Hematopoietic multipotent progenitor cell (in vitro differentiated cells): ENCODE data around the gene NHEJ1. TPM values are rescaled to one million over a fixed set of nuclear protein-coding genes. Genes with fewer than 3 reads are reported as not detected.

Source experiments
- DNase-seq, 3 donors: peaks; one replicate each; pipeline ENCODE4 v3.0.0-alpha.2; 2011 to 2015; ENCODE audit warnings: low read depth in 2 of 3, low spot score in 2 of 3
- total RNA-seq: library from RNA; depleted of rRNA; stranded (reverse); fragments of >200 nt; gene quantifications from one replicate; pipeline ENCODE4 v1.2.3, GENCODE V29; 2012

Gene NHEJ1
- total RNA-seq, 1 donor: 27.2 TPM

GRCh38 chr2:219094171-219094570, 66.4 kb downstream of the NHEJ1 start:
- DNase-seq: no peak

GRCh38 chr2:219090436-219091299, 69.9 kb downstream of the NHEJ1 start:
- no peak for DNase-seq

- DNase-seq: no peak
Observed at GRCh38 chr2:219089330-219089729, 71.3 kb downstream of the NHEJ1 start.

GRCh38 chr2:219087848-219088247, 72.8 kb downstream of the NHEJ1 start:
- no peak for DNase-seq

GRCh38 chr2:219087361-219087760, 73.3 kb downstream of the NHEJ1 start:
- no peak for DNase-seq

GRCh38 chr2:219086196-219086595, 74.4 kb downstream of the NHEJ1 start:
- DNase-seq: no peak

GRCh38 chr2:219084791-219085190, 75.8 kb downstream of the NHEJ1 start:
- no peak for DNase-seq

- DNase-seq: no peak
Observed at GRCh38 chr2:219082332-219082958, 78.2 kb downstream of the NHEJ1 start.

GRCh38 chr2:219081701-219082331, 78.8 kb downstream of the NHEJ1 start:
- no peak for DNase-seq

- no peak for DNase-seq
Observed at GRCh38 chr2:219081096-219081495, 79.5 kb downstream of the NHEJ1 start.

- DNase-seq: no peak
Observed at GRCh38 chr2:219079417-219079816, 81.2 kb downstream of the NHEJ1 start.

GRCh38 chr2:219078951-219079350, 81.7 kb downstream of the NHEJ1 start:
- no peak for DNase-seq

- DNase-seq: no peak
Observed at GRCh38 chr2:219078126-219078525, 82.5 kb downstream of the NHEJ1 start.

- no peak for DNase-seq
Observed at GRCh38 chr2:219076253-219076652, 84.4 kb downstream of the NHEJ1 start.

- DNase-seq: peak in 1 of 3 donors; percentile 49
Observed at GRCh38 chr2:219073413-219074129, 87.0 kb downstream of the NHEJ1 start.

GRCh38 chr2:219072741-219073250, 87.8 kb downstream of the NHEJ1 start:
- no peak for DNase-seq

GRCh38 chr2:219071131-219071816, 89.3 kb downstream of the NHEJ1 start:
- DNase-seq: no peak

- no peak for DNase-seq
Observed at GRCh38 chr2:219065484-219065883, 95.1 kb downstream of the NHEJ1 start.

- DNase-seq: no peak
Observed at GRCh38 chr2:219062081-219062480, 98.5 kb downstream of the NHEJ1 start.
